ENCODE data around the gene WDR43. TPM values are rescaled to one million over a fixed set of nuclear protein-coding genes. Genes with fewer than 3 reads are reported as not detected.

The WDR43 gene
- total and polyA plus RNA-seq, 2 experiments from 2014 or later, result 21.0 to 41.3 TPM

GRCh38 chr2:28871620-28872019, 22.8 kb upstream of the WDR43 start:
- no peaks in the 10 kb centered on the region for H3K36me3 ChIP-seq (replicated peaks; ENCODE audit: insufficient read depth, low read depth)
- H3K79me2 ChIP-seq, result peaks cover 30% of the 10 kb centered on the region
- H3K4me2 ChIP-seq, result no peak overlapping the region
- no peaks in the 10 kb centered on the region for H4K20me1 ChIP-seq (ENCODE audit: insufficient read depth, poor library complexity, severe bottlenecking)
- H3K27ac ChIP-seq, result no peak overlapping the region
- no peaks in the 10 kb centered on the region for H3K9me3 ChIP-seq (ENCODE audit: low read depth)
- no peak overlapping the region for H3K4me3 ChIP-seq
- peaks cover 18% of the 10 kb centered on the region for H3K27me3 ChIP-seq
- DNase-seq (ENCODE audit: low spot score), result no peak
- H2AFZ ChIP-seq, result no peak overlapping the region
- WGBS (ENCODE audit: low lambda C conversion rate, missing lambda C conversion rate), result 78% methylated on average over 3 of the region's 3 CpGs
- no peaks in the 10 kb centered on the region for H3K9me2 ChIP-seq (replicated peaks; ENCODE audit: insufficient read depth)
- TF ChIP-seq EZH2 (IDR thresholded peaks at IDR 0.05; ENCODE audit: borderline replicate concordance), result no peak
- no peak for TF ChIP-seq EZH2phosphoT487 (IDR thresholded peaks at IDR 0.05; ENCODE audit: low read depth, severe bottlenecking, unreplicated experiment)
- TF ChIP-seq CTCF (IDR thresholded peaks at IDR 0.05; ENCODE audit: poor library complexity), result no peak
- peaks cover 16% of the 10 kb centered on the region for H3K4me1 ChIP-seq (ENCODE audit: insufficient read depth)

- WGBS (ENCODE audit: low lambda C conversion rate, missing lambda C conversion rate), result 84% methylated on average over 1 of the region's 1 CpG
- TF ChIP-seq CTCF (IDR thresholded peaks at IDR 0.05; ENCODE audit: poor library complexity) (no peak), EZH2 (IDR thresholded peaks at IDR 0.05; ENCODE audit: borderline replicate concordance) (no peak), EZH2phosphoT487 (IDR thresholded peaks at IDR 0.05; ENCODE audit: low read depth, severe bottlenecking, unreplicated experiment) (no peak)
Measured at GRCh38 chr2:28880193-28880592, 14.3 kb upstream of the WDR43 start.

GRCh38 chr2:28893488-28893887, 979 bp upstream of the WDR43 start:
- TF ChIP-seq EZH2 (IDR thresholded peaks at IDR 0.05; ENCODE audit: borderline replicate concordance) (no peak), CTCF (IDR thresholded peaks at IDR 0.05; ENCODE audit: poor library complexity) (no peak), EZH2phosphoT487 (IDR thresholded peaks at IDR 0.05; ENCODE audit: low read depth, severe bottlenecking, unreplicated experiment) (no peak)
- 98% methylated on average over 21 of the region's 21 CpGs for WGBS (ENCODE audit: low lambda C conversion rate, missing lambda C conversion rate)

More at GRCh38 chr2:28880193-28880592, 14.3 kb upstream of the WDR43 start:
- no peaks in the 10 kb centered on the region for H3K9me2 ChIP-seq (replicated peaks; ENCODE audit: insufficient read depth)
- H3K36me3 ChIP-seq (replicated peaks; ENCODE audit: insufficient read depth, low read depth), result no peaks in the 10 kb centered on the region
- DNase-seq (ENCODE audit: low spot score), result no peak
- no peak overlapping the region for H3K4me3 ChIP-seq
- no peaks in the 10 kb centered on the region for H3K4me1 ChIP-seq (ENCODE audit: insufficient read depth)
- H2AFZ ChIP-seq, result no peak overlapping the region
- H4K20me1 ChIP-seq (ENCODE audit: insufficient read depth, poor library complexity, severe bottlenecking), result no peaks in the 10 kb centered on the region
- no peak overlapping the region for H3K27ac ChIP-seq
- H3K27me3 ChIP-seq, result peaks cover 19% of the 10 kb centered on the region
- H3K4me2 ChIP-seq, result no peak overlapping the region
- H3K9me3 ChIP-seq (ENCODE audit: low read depth), result no peaks in the 10 kb centered on the region
- no peaks in the 10 kb centered on the region for H3K79me2 ChIP-seq

More at GRCh38 chr2:28893488-28893887, 979 bp upstream of the WDR43 start:
- H3K9me3 ChIP-seq (ENCODE audit: low read depth), result no peaks in the 10 kb centered on the region
- H3K27ac ChIP-seq, result no peak overlapping the region
- H3K27me3 ChIP-seq, result no peaks in the 10 kb centered on the region
- H2AFZ ChIP-seq, result no peak overlapping the region
- no peak overlapping the region for H3K4me2 ChIP-seq
- peaks cover 36% of the 10 kb centered on the region for H4K20me1 ChIP-seq (ENCODE audit: insufficient read depth, poor library complexity, severe bottlenecking)
- H3K36me3 ChIP-seq (replicated peaks; ENCODE audit: insufficient read depth, low read depth), result no peaks in the 10 kb centered on the region
- no peaks in the 10 kb centered on the region for H3K9me2 ChIP-seq (replicated peaks; ENCODE audit: insufficient read depth)
- peaks cover 40% of the 10 kb centered on the region for H3K79me2 ChIP-seq
- H3K4me1 ChIP-seq (ENCODE audit: insufficient read depth), result peaks cover 17% of the 10 kb centered on the region
- H3K4me3 ChIP-seq, result no peak overlapping the region
- no peak for DNase-seq (ENCODE audit: low spot score)

Data from hepatocyte (in vitro differentiated cells).